ENCODE measurements around the gene OPHN1.

DNA sequence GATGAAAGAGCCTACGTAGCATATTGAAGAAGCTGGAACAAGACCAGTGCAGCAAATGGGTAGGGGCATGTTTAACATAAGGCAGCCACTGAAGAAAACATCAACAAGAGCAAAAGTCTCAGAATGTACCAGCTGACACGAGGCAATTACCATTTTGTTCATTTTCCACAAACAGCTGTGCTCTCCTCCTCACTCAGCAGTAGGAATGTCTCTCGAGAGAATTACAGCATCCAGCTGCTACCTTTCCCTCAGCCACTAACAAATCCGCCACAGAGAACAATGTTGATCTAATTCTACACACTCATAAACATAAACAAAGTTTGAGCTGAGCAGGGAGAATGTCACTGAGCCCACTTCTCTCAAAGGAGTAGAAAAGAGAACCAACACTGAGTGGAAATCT, 68.0 kb downstream of the OPHN1 start:
- TF ChIP-seq, protein P1, sequence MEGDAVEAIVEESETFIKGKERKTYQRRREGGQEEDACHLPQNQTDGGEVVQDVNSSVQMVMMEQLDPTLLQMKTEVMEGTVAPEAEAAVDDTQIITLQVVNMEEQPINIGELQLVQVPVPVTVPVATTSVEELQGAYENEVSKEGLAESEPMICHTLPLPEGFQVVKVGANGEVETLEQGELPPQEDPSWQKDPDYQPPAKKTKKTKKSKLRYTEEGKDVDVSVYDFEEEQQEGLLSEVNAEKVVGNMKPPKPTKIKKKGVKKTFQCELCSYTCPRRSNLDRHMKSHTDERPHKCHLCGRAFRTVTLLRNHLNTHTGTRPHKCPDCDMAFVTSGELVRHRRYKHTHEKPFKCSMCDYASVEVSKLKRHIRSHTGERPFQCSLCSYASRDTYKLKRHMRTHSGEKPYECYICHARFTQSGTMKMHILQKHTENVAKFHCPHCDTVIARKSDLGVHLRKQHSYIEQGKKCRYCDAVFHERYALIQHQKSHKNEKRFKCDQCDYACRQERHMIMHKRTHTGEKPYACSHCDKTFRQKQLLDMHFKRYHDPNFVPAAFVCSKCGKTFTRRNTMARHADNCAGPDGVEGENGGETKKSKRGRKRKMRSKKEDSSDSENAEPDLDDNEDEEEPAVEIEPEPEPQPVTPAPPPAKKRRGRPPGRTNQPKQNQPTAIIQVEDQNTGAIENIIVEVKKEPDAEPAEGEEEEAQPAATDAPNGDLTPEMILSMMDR (IDR thresholded peaks at IDR 0.05; ENCODE audit: insufficient read depth, low read depth, low read length), result no peak
- no peak for TF ChIP-seq EZH2 (IDR thresholded peaks at IDR 0.05; ENCODE audit: insufficient read depth, low read length)
